ENCODE data around the gene LSM7. TPM values are rescaled to one million over a fixed set of nuclear protein-coding genes. Genes with fewer than 3 reads are reported as not detected.

Gene LSM7
- total RNA-seq, 1 donor from 2014 or later, result 134 TPM

GRCh38 chr19:2336528-2337328 lies 8.3 kb upstream of the LSM7 start:
- H3K4me1 Mint-ChIP-seq (ENCODE audit: unreplicated experiment), result peaks cover 16% of the 10 kb centered on the region
- H3K27me3 Mint-ChIP-seq, result no peaks in the 10 kb centered on the region
- H3K4me3 Mint-ChIP-seq, result peak overlapping the region; percentile 10
- H3K9me3 Mint-ChIP-seq, result no peaks in the 10 kb centered on the region
- peaks cover 17% of the 10 kb centered on the region for H3K36me3 Mint-ChIP-seq
- H3K27ac Mint-ChIP-seq, result peak overlapping the region; percentile 54
- no peak for DNase-seq (ENCODE audit: extremely low spot score, unreplicated experiment)
- no peak for TF ChIP-seq CTCF (conservative IDR thresholded peaks at IDR 0.05)

- no peak for TF ChIP-seq CTCF (conservative IDR thresholded peaks at IDR 0.05)
- H3K27ac Mint-ChIP-seq, result peak overlapping the region; percentile 54
- peaks cover 14% of the 10 kb centered on the region for H3K36me3 Mint-ChIP-seq
- peak overlapping the region; percentile 10 for H3K4me3 Mint-ChIP-seq
- H3K27me3 Mint-ChIP-seq, result no peaks in the 10 kb centered on the region
- no peak for DNase-seq (ENCODE audit: extremely low spot score, unreplicated experiment)
- H3K9me3 Mint-ChIP-seq, result no peaks in the 10 kb centered on the region
- peaks cover 21% of the 10 kb centered on the region for H3K4me1 Mint-ChIP-seq (ENCODE audit: unreplicated experiment)
These were observed 7.5 kb upstream of the LSM7 start for GRCh38 chr19:2335848-2336247.

- peak overlapping the region; percentile 10 for H3K4me3 Mint-ChIP-seq
- no peak for DNase-seq (ENCODE audit: extremely low spot score, unreplicated experiment)
- peak overlapping the region; percentile 54 for H3K27ac Mint-ChIP-seq
- no peaks in the 10 kb centered on the region for H3K9me3 Mint-ChIP-seq
- peaks cover 14% of the 10 kb centered on the region for H3K36me3 Mint-ChIP-seq
- no peaks in the 10 kb centered on the region for H3K27me3 Mint-ChIP-seq
- H3K4me1 Mint-ChIP-seq (ENCODE audit: unreplicated experiment), result peaks cover 27% of the 10 kb centered on the region
- TF ChIP-seq CTCF (conservative IDR thresholded peaks at IDR 0.05), result no peak
These were observed 6.8 kb upstream of the LSM7 start for GRCh38 chr19:2334986-2335846.

- Mint-ChIP-seq H3K36me3 (peaks cover 14% of the 10 kb centered on the region), H3K27me3 (no peaks in the 10 kb centered on the region), H3K9me3 (no peaks in the 10 kb centered on the region), H3K4me3 (no peak overlapping the region), H3K4me1 (ENCODE audit: unreplicated experiment) (peaks cover 34% of the 10 kb centered on the region), H3K27ac (peak overlapping the region; percentile 6)
- no peak for DNase-seq (ENCODE audit: extremely low spot score, unreplicated experiment)
- TF ChIP-seq CTCF (conservative IDR thresholded peaks at IDR 0.05), result no peak
These were observed 6.0 kb upstream of the LSM7 start for GRCh38 chr19:2334426-2334825.

GRCh38 chr19:2333807-2334211 lies 5.4 kb upstream of the LSM7 start:
- no peaks in the 10 kb centered on the region for H3K27me3 Mint-ChIP-seq
- H3K9me3 Mint-ChIP-seq, result no peaks in the 10 kb centered on the region
- TF ChIP-seq CTCF (conservative IDR thresholded peaks at IDR 0.05), result peak; percentile 30
- H3K4me1 Mint-ChIP-seq (ENCODE audit: unreplicated experiment), result peaks cover 38% of the 10 kb centered on the region
- no peak for DNase-seq (ENCODE audit: extremely low spot score, unreplicated experiment)
- peak overlapping the region; percentile 49 for H3K4me3 Mint-ChIP-seq
- H3K27ac Mint-ChIP-seq, result peak overlapping the region; percentile 72
- peaks cover 14% of the 10 kb centered on the region for H3K36me3 Mint-ChIP-seq
